DMS114 treated with DMSO at 0.1 percent for 48 hours (cell line): ENCODE measurements around the gene CRISP3.

Experiments used
- DNase-seq: peaks from one replicate; lab custom pipeline; 2025; ENCODE audit not compliant: unreplicated experiment; lab: John Stamatoyannopoulos, UW

CRISP3 gene

DNA sequence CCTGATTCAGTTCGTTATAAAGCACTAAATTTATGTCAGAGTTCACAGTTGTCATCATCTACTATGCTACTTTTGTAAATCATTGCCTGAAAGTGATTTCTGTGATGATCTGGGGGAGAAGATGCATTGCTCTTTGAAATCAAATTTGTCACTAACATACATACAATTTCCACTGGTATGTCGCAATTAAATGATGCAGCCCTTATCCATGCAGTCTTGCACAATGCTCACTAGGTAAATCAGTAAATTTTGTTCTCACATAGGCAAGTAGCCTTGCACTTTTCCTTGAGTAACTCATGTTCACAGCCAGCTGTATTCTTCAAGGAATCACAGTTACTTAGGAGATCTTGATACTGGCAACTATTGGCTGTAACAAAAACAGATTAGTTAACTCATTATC, 51.7 kb downstream of the CRISP3 start:
- DNase-seq, result no peak
